SK-N-MC (cell line): ENCODE measurements around the gene STAG1.

ENCODE experiments used
- EZH2 ChIP-seq: fragments of 200-600 bp; sonication (generic); IDR thresholded peaks from one replicate; pipeline ENCODE4 v1.6.1; 2017; ENCODE audit warnings: antibody characterized with exemption
- POLR2AphosphoS5 ChIP-seq: IDR thresholded peaks from 2 replicates; pipeline ENCODE4 v1.6.1; 2012; ENCODE audit warnings: mild to moderate bottlenecking, low read depth, low read length, borderline replicate concordance

DNA sequence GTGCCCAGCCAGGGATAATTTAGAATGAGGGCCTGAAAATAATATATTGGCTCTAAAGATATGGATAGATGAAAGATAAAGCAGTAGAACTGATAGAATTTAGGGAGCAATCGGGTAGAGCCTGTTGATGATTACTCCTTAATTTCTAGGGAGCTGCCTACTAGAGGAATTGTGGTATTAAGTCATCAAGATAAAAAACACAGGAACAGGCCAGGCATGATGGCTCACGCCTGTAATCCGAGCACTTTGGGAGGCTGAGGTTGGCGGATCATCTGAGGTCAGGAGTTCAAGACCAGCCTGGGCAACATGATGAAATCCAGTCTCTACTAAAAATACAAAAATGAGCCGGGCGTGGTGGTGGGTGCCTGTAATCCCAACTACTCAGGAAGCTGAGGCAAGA lies 371.6 kb downstream of the STAG1 start:
- TF ChIP-seq POLR2AphosphoS5 (no peak), EZH2 (no peak)
